Keratinocyte (primary cell): ENCODE data around the gene STK17A. TPM values are rescaled to one million over a fixed set of nuclear protein-coding genes. Genes with fewer than 3 reads are reported as not detected.

Experiments
- DNase-seq: peaks from one replicate; pipeline ENCODE4 v3.0.0-alpha.2; 2011; ENCODE audit warnings: low read depth, missing footprints, low spot score
- FAIRE-seq: peaks from 2 replicates; lab custom pipeline; 2011; peaks lifted over from hg19 to GRCh38; lab: Jason Lieb, UNC
- H2AFZ ChIP-seq: 2 replicates; pipeline ENCODE4 v1.6.0; 2012; ENCODE audit warnings: low read length, control low read depth, inconsistent platforms; ENCODE audit not compliant: control insufficient read depth
- H3K27ac ChIP-seq: 2 replicates; pipeline ENCODE4 v1.5.1; 2011; ENCODE audit warnings: low read length; ENCODE audit not compliant: control insufficient read depth, insufficient read depth
- H3K27me3 ChIP-seq: 3 replicates; pipeline ENCODE4 v1.6.0; 2011; ENCODE audit warnings: low read length; ENCODE audit not compliant: control insufficient read depth, insufficient read depth; ENCODE audit errors: extremely low read depth
- H3K36me3 ChIP-seq, 2 experiments: 2 replicates in 1 of 2; 3 replicates in 1 of 2; pipeline ENCODE4 v1.5.1; 2011; ENCODE audit warnings: low read length in 2 of 2, mild to moderate bottlenecking in 1 of 2; ENCODE audit not compliant: control insufficient read depth in 2 of 2, insufficient read depth in 2 of 2; ENCODE audit errors: extremely low read depth in 1 of 2
- H3K4me1 ChIP-seq: 3 replicates; pipeline ENCODE4 v1.5.1; 2011; ENCODE audit warnings: low read length; ENCODE audit not compliant: control insufficient read depth, insufficient read depth; ENCODE audit errors: extremely low read depth
- H3K4me2 ChIP-seq: 3 replicates; pipeline ENCODE4 v1.6.0; 2011; ENCODE audit warnings: low read depth, low read length; ENCODE audit not compliant: control insufficient read depth, insufficient read depth; ENCODE audit errors: extremely low read depth
- H3K4me3 ChIP-seq, 3 experiments: fragments of 200-600 bp in 1 of 3; sonication (generic) in 1 of 3; 2 replicates in 2 of 3; 3 replicates in 1 of 3; pipeline ENCODE4 v1.5.1; 2011 to 2016; ENCODE audit warnings: low read length in 3 of 3, mild to moderate bottlenecking in 3 of 3, control low read depth in 2 of 3, inconsistent platforms in 1 of 3, low read depth in 1 of 3, mixed read lengths in 1 of 3, mixed run types in 1 of 3, moderate library complexity in 1 of 3; ENCODE audit not compliant: control insufficient read depth in 2 of 3, insufficient read depth in 2 of 3; ENCODE audit errors: extremely low read depth in 1 of 3
- H3K79me2 ChIP-seq: 2 replicates; pipeline ENCODE4 v1.6.0; 2012; ENCODE audit warnings: low read length; ENCODE audit not compliant: control insufficient read depth, insufficient read depth
- H3K9ac ChIP-seq: 3 replicates; pipeline ENCODE4 v1.6.0; 2011; ENCODE audit warnings: low read length; ENCODE audit not compliant: control insufficient read depth, insufficient read depth; ENCODE audit errors: extremely low read depth
- H3K9me1 ChIP-seq: 3 replicates; pipeline ENCODE4 v1.6.0; 2011; ENCODE audit warnings: low read length; ENCODE audit not compliant: control insufficient read depth, insufficient read depth; ENCODE audit errors: extremely low read depth
- H3K9me3 ChIP-seq: 2 replicates; pipeline ENCODE4 v1.5.1; 2012; ENCODE audit warnings: low read depth, low read length; ENCODE audit not compliant: control insufficient read depth
- H4K20me1 ChIP-seq: 3 replicates; pipeline ENCODE4 v1.6.0; 2011; ENCODE audit warnings: low read length; ENCODE audit not compliant: control insufficient read depth, insufficient read depth; ENCODE audit errors: extremely low read depth
- EZH2 ChIP-seq: IDR thresholded peaks from one replicate; pipeline ENCODE4 v1.6.1; 2012; ENCODE audit warnings: inconsistent platforms, mild to moderate bottlenecking, low read length, moderate library complexity
- dilution Hi-C: fragments of 300-500 bp; cut with MboI; formaldehyde crosslinking; loops from one replicate; pipeline ENCODE4 v1.7.0; 2020; ENCODE audit warnings: low sequenced_read_pairs; ENCODE audit not compliant: extremely low pct_ligation_motif_present
- polyA plus RNA-seq, 5 experiments: library from polyadenylated mRNA; depleted of rRNA in 3 of 5; stranded (reverse) in 3 of 5; stranded (forward) in 1 of 5; unstranded in 1 of 5; fragments of >200 nt; gene quantifications; 1 replicate in 1 of 5; 2 replicates in 3 of 5; 3 replicates in 1 of 5; pipeline versions ENCODE4 v1.2.1 to v1.2.3, GENCODE V29; 2011 to 2012; ENCODE audit warnings: missing spikeins in 2 of 5, low read depth in 1 of 5, low replicate concordance in 1 of 5
- TF ChIP-seq, protein P1 (sequence below), 3 experiments: IDR thresholded peaks in 1 of 3; conservative IDR thresholded peaks in 1 of 3; optimal IDR thresholded peaks in 1 of 3; 2 replicates in 2 of 3; 3 replicates in 1 of 3; pipeline versions ENCODE3 to v1.5.1; 2011; ENCODE audit warnings: low read length in 3 of 3, mild to moderate bottlenecking in 3 of 3, moderate library complexity in 2 of 3, control low read depth in 1 of 3, inconsistent platforms in 1 of 3; ENCODE audit not compliant: insufficient read depth in 2 of 3; ENCODE audit errors: extremely low read depth in 1 of 3

STK17A gene
- polyA plus RNA-seq, 1 donor (not counting 4 experiments of a cell fraction or from before 2014, with no cell fraction given): 81.3 TPM

DNA sequence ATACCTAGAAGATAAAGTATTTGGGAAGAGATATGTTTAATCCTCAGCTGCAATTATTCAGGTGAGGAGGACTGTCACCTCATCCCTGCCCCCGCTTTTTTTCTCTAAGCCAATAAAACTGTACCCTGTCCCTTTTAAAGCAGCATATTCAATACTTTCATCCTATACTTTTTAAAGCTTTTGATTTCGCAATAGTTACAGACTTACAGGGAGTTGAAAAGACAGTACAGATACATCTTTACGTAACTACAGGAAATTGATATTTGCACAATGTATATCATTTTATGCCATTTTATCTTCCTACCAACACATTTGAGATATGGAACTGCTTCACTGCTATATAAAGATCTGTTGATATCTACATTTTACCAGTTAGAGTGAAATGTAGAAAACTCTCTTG is 47.6 kb downstream of the STK17A start:
- no peak for FAIRE-seq
- peaks cover 8 to 34% of the 10 kb centered on the region in 2 experiments for H3K36me3 ChIP-seq

DNA sequence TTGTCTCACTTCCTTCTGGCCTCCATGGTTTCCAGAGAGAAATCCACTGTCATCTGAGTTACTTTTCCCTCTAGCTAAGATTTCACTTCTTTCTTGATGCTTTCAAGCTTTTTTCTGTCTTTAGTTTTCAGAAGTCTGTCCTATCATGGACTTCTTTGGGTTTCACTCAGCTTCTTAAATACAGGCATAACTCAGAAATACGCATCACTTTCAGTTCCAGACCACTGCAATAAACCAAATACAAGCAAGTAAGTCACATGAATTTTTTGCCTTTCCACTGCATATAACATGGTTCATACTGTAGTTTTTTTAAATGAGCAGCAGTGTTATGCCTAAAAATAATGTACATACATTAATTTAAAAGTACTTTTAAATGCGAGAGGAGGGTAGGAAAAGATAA is 48.7 kb downstream of the STK17A start:
- Histone ChIP-seq H4K20me1 (peaks cover 2% of the 10 kb centered on the region), H3K4me2 (no peak overlapping the region), H3K9me3 (no peaks in the 10 kb centered on the region), H3K79me2 (peaks cover 25% of the 10 kb centered on the region), H3K27me3 (no peaks in the 10 kb centered on the region), H3K4me1 (peaks cover 13% of the 10 kb centered on the region), H3K9me1 (no peaks in the 10 kb centered on the region), H3K9ac (no peak overlapping the region), H3K27ac (no peak overlapping the region), H3K36me3 (peaks cover 10 to 29% of the 10 kb centered on the region in 2 experiments), H3K4me3 (no peak overlapping the region), H2AFZ (no peak overlapping the region)
- DNase-seq: no peak
- dilution Hi-C loops: no loop called here
- no peak for TF ChIP-seq EZH2
- TF ChIP-seq, protein P1, sequence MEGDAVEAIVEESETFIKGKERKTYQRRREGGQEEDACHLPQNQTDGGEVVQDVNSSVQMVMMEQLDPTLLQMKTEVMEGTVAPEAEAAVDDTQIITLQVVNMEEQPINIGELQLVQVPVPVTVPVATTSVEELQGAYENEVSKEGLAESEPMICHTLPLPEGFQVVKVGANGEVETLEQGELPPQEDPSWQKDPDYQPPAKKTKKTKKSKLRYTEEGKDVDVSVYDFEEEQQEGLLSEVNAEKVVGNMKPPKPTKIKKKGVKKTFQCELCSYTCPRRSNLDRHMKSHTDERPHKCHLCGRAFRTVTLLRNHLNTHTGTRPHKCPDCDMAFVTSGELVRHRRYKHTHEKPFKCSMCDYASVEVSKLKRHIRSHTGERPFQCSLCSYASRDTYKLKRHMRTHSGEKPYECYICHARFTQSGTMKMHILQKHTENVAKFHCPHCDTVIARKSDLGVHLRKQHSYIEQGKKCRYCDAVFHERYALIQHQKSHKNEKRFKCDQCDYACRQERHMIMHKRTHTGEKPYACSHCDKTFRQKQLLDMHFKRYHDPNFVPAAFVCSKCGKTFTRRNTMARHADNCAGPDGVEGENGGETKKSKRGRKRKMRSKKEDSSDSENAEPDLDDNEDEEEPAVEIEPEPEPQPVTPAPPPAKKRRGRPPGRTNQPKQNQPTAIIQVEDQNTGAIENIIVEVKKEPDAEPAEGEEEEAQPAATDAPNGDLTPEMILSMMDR (optimal IDR thresholded peaks at IDR 0.05 in 1 of 3, IDR thresholded peaks at IDR 0.05 in 1 of 3, conservative IDR thresholded peaks at IDR 0.05 in 1 of 3; ENCODE audit: extremely low read depth in 1 of 3, insufficient read depth in 2 of 3, low read length in 3 of 3): no peak
- no peak for FAIRE-seq

More for the DNA sequence above, 47.6 kb downstream of the STK17A start:
- Histone ChIP-seq H3K9ac (no peak overlapping the region), H3K4me2 (no peak overlapping the region), H3K4me1 (peaks cover 5% of the 10 kb centered on the region), H3K9me3 (no peaks in the 10 kb centered on the region), H3K27me3 (no peaks in the 10 kb centered on the region), H3K4me3 (no peak overlapping the region), H3K27ac (no peak overlapping the region), H2AFZ (no peak overlapping the region), H3K9me1 (no peaks in the 10 kb centered on the region), H4K20me1 (peaks cover 2% of the 10 kb centered on the region), H3K79me2 (peaks cover 35% of the 10 kb centered on the region)
- TF ChIP-seq EZH2: no peak
- dilution Hi-C loops: no loop called here
- no peak for DNase-seq

DNA sequence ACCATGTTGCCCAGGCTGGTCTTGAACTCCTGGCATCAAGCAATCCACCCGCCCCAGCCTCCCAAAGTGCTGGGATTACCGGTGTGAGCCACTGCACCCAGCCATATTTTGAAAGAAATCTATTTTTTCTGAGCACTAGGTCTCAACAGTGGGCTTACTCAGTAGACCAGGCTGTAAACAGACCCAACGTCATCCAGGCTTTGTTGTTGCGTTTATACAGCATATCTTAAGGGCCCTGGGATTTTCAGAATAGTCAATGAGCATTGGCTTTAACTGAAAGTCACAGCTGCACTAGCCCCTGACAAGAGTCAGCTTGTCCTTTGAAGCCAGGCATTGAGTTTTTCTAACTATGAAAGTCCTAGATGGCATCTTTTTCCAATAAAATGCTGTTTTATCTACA is 49.8 kb downstream of the STK17A start:
- no peak for TF ChIP-seq EZH2
- TF ChIP-seq, protein P1 (optimal IDR thresholded peaks at IDR 0.05 in 1 of 3, IDR thresholded peaks at IDR 0.05 in 1 of 3, conservative IDR thresholded peaks at IDR 0.05 in 1 of 3; ENCODE audit: extremely low read depth in 1 of 3, insufficient read depth in 2 of 3, low read length in 3 of 3): no peak
- no peak overlapping the region for H3K9ac ChIP-seq
- peaks cover 10 to 30% of the 10 kb centered on the region in 2 experiments for H3K36me3 ChIP-seq

More for the DNA sequence above, 49.8 kb downstream of the STK17A start:
- dilution Hi-C loops: no loop called here
- Histone ChIP-seq H4K20me1 (no peaks in the 10 kb centered on the region), H2AFZ (no peak overlapping the region), H3K4me2 (no peak overlapping the region), H3K4me1 (peaks cover 25% of the 10 kb centered on the region), H3K27me3 (no peaks in the 10 kb centered on the region), H3K27ac (no peak overlapping the region), H3K79me2 (peaks cover 19% of the 10 kb centered on the region), H3K9me1 (no peaks in the 10 kb centered on the region), H3K4me3 (no peak overlapping the region), H3K9me3 (no peaks in the 10 kb centered on the region)
- DNase-seq: no peak
- FAIRE-seq: no peak
